H1 (cell line): ENCODE measurements around the gene VWA3B. TPM values are rescaled to one million over a fixed set of nuclear protein-coding genes. Genes with fewer than 3 reads are reported as not detected.

Experiments used
- CTCF ChIA-PET: fragments of 300-600 bp; sonication (Branson Sonifier 250); formaldehyde crosslinking; loops from one replicate; lab custom pipeline; 2021; ENCODE audit not compliant: partially characterized antibody; lab: Charles Lee
- POLR2A ChIA-PET: fragments of 300-600 bp; sonication (Branson Sonifier 250); formaldehyde crosslinking; loops from one replicate; lab custom pipeline; 2021; ENCODE audit warnings: inconsistent platforms; ENCODE audit not compliant: partially characterized antibody; lab: Charles Lee
- DNase-seq, 2 experiments: peaks; one replicate each; pipeline versions ENCODE4 v3.0.0 to v3.0.0-alpha.2; 2010 to 2022; ENCODE audit warnings: low spot score in 2 of 2, low read depth in 1 of 2, mixed read lengths in 1 of 2
- FAIRE-seq: peaks from 2 replicates; lab custom pipeline; 2011; peaks lifted over from hg19 to GRCh38; lab: Jason Lieb, UNC
- H2AFZ ChIP-seq: 2 replicates; pipeline ENCODE4 v1.8.1; 2012; ENCODE audit warnings: low read length, inconsistent platforms
- H2AK5ac ChIP-seq: 2 replicates; pipeline ENCODE4 v1.6.1; 2013; ENCODE audit warnings: low read depth, low read length
- H2BK120ac ChIP-seq: replicated peaks from 2 replicates; pipeline ENCODE3; 2013; ENCODE audit warnings: low read depth, low read length, inconsistent platforms
- H2BK12ac ChIP-seq: 2 replicates; pipeline ENCODE4 v1.6.1; 2013; ENCODE audit warnings: low read depth, low read length
- H2BK15ac ChIP-seq: 2 replicates; pipeline ENCODE4 v1.6.1; 2013; ENCODE audit warnings: low read length
- H2BK20ac ChIP-seq: 2 replicates; pipeline ENCODE4 v1.6.1; 2013; ENCODE audit warnings: low read length
- H2BK5ac ChIP-seq: 2 replicates; pipeline ENCODE4 v1.6.1; 2013; ENCODE audit warnings: low read depth, low read length
- H3K14ac ChIP-seq: 2 replicates; pipeline ENCODE4 v1.6.1; 2013; ENCODE audit warnings: inconsistent platforms; ENCODE audit not compliant: insufficient read length
- H3K18ac ChIP-seq: 2 replicates; pipeline ENCODE4 v1.6.1; 2013; ENCODE audit warnings: low read length; ENCODE audit errors: extremely low read depth
- H3K23ac ChIP-seq: 2 replicates; pipeline ENCODE4 v1.6.1; 2013; ENCODE audit warnings: inconsistent platforms; ENCODE audit not compliant: insufficient read length
- H3K23me2 ChIP-seq: 2 replicates; pipeline ENCODE4 v1.6.1; 2013; ENCODE audit warnings: low read depth, low read length
- H3K27ac ChIP-seq: 2 replicates; pipeline ENCODE4 v1.6.1; 2011; ENCODE audit warnings: low read depth, low read length, inconsistent platforms
- H3K27me3 ChIP-seq, 4 experiments: replicated peaks in 1 of 4; 1 replicate in 1 of 4; 2 replicates in 3 of 4; pipeline versions ENCODE4 v1.6.1 to v1.8.1; 2011 to 2013; ENCODE audit warnings: low read length in 3 of 4, mild to moderate bottlenecking in 3 of 4, inconsistent platforms in 2 of 4, mixed read lengths in 2 of 4, moderate library complexity in 1 of 4; ENCODE audit not compliant: control insufficient read depth in 3 of 4, insufficient read depth in 3 of 4; ENCODE audit errors: extremely low read depth in 1 of 4
- H3K36me3 ChIP-seq, 4 experiments: 2 replicates each; pipeline versions ENCODE4 v1.6.1 to v1.8.1; 2011 to 2013; ENCODE audit warnings: mild to moderate bottlenecking in 4 of 4, low read length in 3 of 4, moderate library complexity in 2 of 4, control low read depth in 1 of 4, inconsistent platforms in 1 of 4; ENCODE audit not compliant: insufficient read depth in 4 of 4, control insufficient read depth in 2 of 4
- H3K4ac ChIP-seq: replicated peaks from 2 replicates; pipeline ENCODE3; 2013; ENCODE audit warnings: low read length, low read depth, mixed read lengths, inconsistent platforms; ENCODE audit not compliant: insufficient read length
- H3K4me1 ChIP-seq, 4 experiments: replicated peaks in 1 of 4; 1 replicate in 1 of 4; 2 replicates in 3 of 4; pipeline versions ENCODE4 v1.6.1 to v1.8.1; 2011 to 2013; ENCODE audit warnings: low read length in 3 of 4, inconsistent platforms in 2 of 4, mixed read lengths in 1 of 4; ENCODE audit not compliant: insufficient read depth in 4 of 4, control insufficient read depth in 3 of 4
- H3K4me2 ChIP-seq, 2 experiments: 2 replicates each; pipeline versions ENCODE4 v1.6.1 to v1.8.1; 2011 to 2013; ENCODE audit warnings: low read depth in 2 of 2, low read length in 2 of 2, control low read depth in 1 of 2, inconsistent platforms in 1 of 2, mild to moderate bottlenecking in 1 of 2; ENCODE audit not compliant: insufficient read depth in 1 of 2
- H3K4me3 ChIP-seq, 4 experiments: fragments of 200-600, 300-600 bp in 1 of 4; sonication (generic), shearing (Covaris generic), sonication (Bioruptor Twin) in 1 of 4; 2 replicates each; pipeline versions ENCODE4 v1.5.1 to v1.8.1; 2011 to 2016; ENCODE audit warnings: low read length in 4 of 4, low read depth in 3 of 4, control low read depth in 2 of 4, inconsistent platforms in 2 of 4, mild to moderate bottlenecking in 2 of 4, mixed read lengths in 1 of 4, moderate library complexity in 1 of 4; ENCODE audit not compliant: insufficient read depth in 2 of 4; ENCODE audit errors: extremely low read depth in 1 of 4
- H3K56ac ChIP-seq: replicated peaks from 2 replicates; pipeline ENCODE3; 2013; ENCODE audit warnings: low read depth, mild to moderate bottlenecking, mixed read lengths, low read length, inconsistent platforms; ENCODE audit not compliant: insufficient read length
- H3K79me1 ChIP-seq: 2 replicates; pipeline ENCODE4 v1.6.1; 2013; ENCODE audit warnings: low read depth, low read length, control low read depth
- H3K79me2 ChIP-seq, 2 experiments: 2 replicates each; pipeline versions ENCODE4 v1.6.1 to v1.8.1; 2012 to 2013; ENCODE audit warnings: low read length in 2 of 2, mild to moderate bottlenecking in 2 of 2, inconsistent platforms in 1 of 2; ENCODE audit not compliant: insufficient read depth in 2 of 2, control insufficient read depth in 1 of 2
- H3K9ac ChIP-seq, 4 experiments: replicated peaks in 1 of 4; 1 replicate in 1 of 4; 2 replicates in 3 of 4; pipeline versions ENCODE4 v1.6.1 to v1.8.1; 2011 to 2013; ENCODE audit warnings: low read depth in 3 of 4, low read length in 3 of 4, control low read depth in 2 of 4, mild to moderate bottlenecking in 2 of 4, moderate library complexity in 2 of 4, inconsistent platforms in 1 of 4; ENCODE audit errors: extremely low read depth in 1 of 4
- H3K9me3 ChIP-seq, 2 experiments: 2 replicates each; pipeline versions ENCODE4 v1.6.1 to v1.8.1; 2012 to 2013; ENCODE audit warnings: mild to moderate bottlenecking in 2 of 2, moderate library complexity in 2 of 2, control low read depth in 1 of 2, inconsistent platforms in 1 of 2, low read depth in 1 of 2, low read length in 1 of 2, mixed read lengths in 1 of 2; ENCODE audit not compliant: insufficient read depth in 2 of 2
- H4K20me1 ChIP-seq, 2 experiments: replicated peaks in 1 of 2; 2 replicates each; pipeline versions ENCODE3 to v1.8.1; 2011 to 2013; ENCODE audit warnings: inconsistent platforms in 2 of 2, low read length in 2 of 2, mild to moderate bottlenecking in 1 of 2; ENCODE audit not compliant: insufficient read depth in 2 of 2, control insufficient read depth in 1 of 2
- H4K5ac ChIP-seq: 2 replicates; pipeline ENCODE4 v1.6.1; 2013; ENCODE audit warnings: low read length, low read depth, mixed read lengths, inconsistent platforms; ENCODE audit not compliant: insufficient read length
- H4K8ac ChIP-seq: 2 replicates; pipeline ENCODE4 v1.8.0; 2013; ENCODE audit warnings: mild to moderate bottlenecking, moderate library complexity, low read length, inconsistent platforms; ENCODE audit not compliant: insufficient read depth; ENCODE audit errors: extremely low read depth
- H4K91ac ChIP-seq: replicated peaks from 2 replicates; pipeline ENCODE3; 2013; ENCODE audit warnings: low read length, mixed read lengths, inconsistent platforms; ENCODE audit not compliant: insufficient read length
- BACH1 ChIP-seq: IDR thresholded peaks from 2 replicates; pipeline ENCODE4 v1.6.1; 2012; ENCODE audit warnings: low read length, improper control_type of control experiment
- BCL11A ChIP-seq, 2 experiments: IDR thresholded peaks; one replicate each; pipeline ENCODE4 v1.6.1; 2011; ENCODE audit warnings: low read depth in 2 of 2, low read length in 2 of 2, mild to moderate bottlenecking in 2 of 2
- CBX5 ChIP-seq: fragments of 300-800, 300-1000 bp; sonication (generic); IDR thresholded peaks from 2 replicates; pipeline ENCODE4 v1.7.1; 2016; ENCODE audit warnings: antibody characterized with exemption, low read length, low read depth
- EGR1 ChIP-seq: IDR thresholded peaks from 2 replicates; pipeline ENCODE4 v1.6.1; 2011; ENCODE audit warnings: low read depth, low read length, borderline replicate concordance
- JUND ChIP-seq: IDR thresholded peaks from 2 replicates; pipeline ENCODE4 v1.6.1; 2011; ENCODE audit warnings: mild to moderate bottlenecking, improper control_type of control experiment, low read length
- KDM4A ChIP-seq: IDR thresholded peaks from one replicate; pipeline ENCODE4 v1.7.1; 2012; ENCODE audit warnings: low read depth, mild to moderate bottlenecking, moderate library complexity, low read length, inconsistent platforms; ENCODE audit not compliant: severe bottlenecking
- POU5F1 ChIP-seq: IDR thresholded peaks from 2 replicates; pipeline ENCODE4 v1.6.1; 2011; ENCODE audit warnings: low read depth, mild to moderate bottlenecking, low read length, moderate library complexity
- RFX5 ChIP-seq: IDR thresholded peaks from 2 replicates; pipeline ENCODE4 v1.6.1; 2011; ENCODE audit warnings: low read depth, low read length, improper control_type of control experiment, borderline replicate concordance
- RNF2 ChIP-seq: fragments of 200-900, 300-1000 bp; sonication (generic); IDR thresholded peaks from 2 replicates; pipeline ENCODE4 v1.7.1; 2016; ENCODE audit warnings: borderline replicate concordance, low read depth, mild to moderate bottlenecking, antibody characterized with exemption, low read length; ENCODE audit not compliant: poor library complexity, severe bottlenecking; ENCODE audit errors: missing control alignments
- SAP30 ChIP-seq: fragments of 300-600 bp; sonication (generic); IDR thresholded peaks from 2 replicates; pipeline ENCODE4 v1.7.1; 2012; ENCODE audit warnings: low read length, moderate library complexity, mild to moderate bottlenecking, inconsistent platforms; ENCODE audit not compliant: insufficient read depth, insufficient replicate concordance
- SIN3A ChIP-seq, 2 experiments: IDR thresholded peaks in 1 of 2; conservative IDR thresholded peaks in 1 of 2; 2 replicates each; pipeline ENCODE4 v1.6.1; 2011 to 2012; ENCODE audit warnings: low read length in 2 of 2, improper control_type of control experiment in 1 of 2, low read depth in 1 of 2, mild to moderate bottlenecking in 1 of 2
- SIRT6 ChIP-seq: IDR thresholded peaks from one replicate; pipeline ENCODE4 v1.7.1; 2012; ENCODE audit warnings: low read length, inconsistent platforms
- SIX5 ChIP-seq: IDR thresholded peaks from 2 replicates; pipeline ENCODE4 v1.6.1; 2011; ENCODE audit warnings: mild to moderate bottlenecking, low read depth, low read length
- SRF ChIP-seq: IDR thresholded peaks from 2 replicates; pipeline ENCODE4 v1.6.1; 2011; ENCODE audit warnings: mild to moderate bottlenecking, low read depth, low read length, moderate library complexity
- TCF12 ChIP-seq: IDR thresholded peaks from 2 replicates; pipeline ENCODE4 v1.6.1; 2011; ENCODE audit warnings: low read depth, mild to moderate bottlenecking, low read length
- WGBS, 2 experiments: shearing (Covaris generic) in 1 of 2; methylation state at CpG; one replicate each; pipeline versions ENCODE4 v1.1.6 to v1.1.7; 2013 to 2015; ENCODE audit warnings: low lambda C conversion rate in 2 of 2, mixed read lengths in 2 of 2, inconsistent platforms in 1 of 2, low coverage in 1 of 2, missing lambda C conversion rate in 1 of 2; ENCODE audit not compliant: insufficient replicate concordance in 2 of 2, insufficient coverage in 1 of 2, insufficient read length in 1 of 2; ENCODE audit errors: extremely low coverage in 1 of 2, missing lambda C conversion rate in 1 of 2; 5-methylcytosine and 5-hydroxymethylcytosine counted together
- polyA plus RNA-seq, 7 experiments: library from polyadenylated mRNA; depleted of rRNA in 3 of 7; stranded (reverse) in 5 of 7; unstranded in 2 of 7; fragments of >200 nt in 5 of 7; fragments of 200-250 nt in 2 of 7; gene quantifications; 1 replicate in 5 of 7; 2 replicates in 1 of 7; 4 replicates in 1 of 7; pipeline versions ENCODE4 v1.2.1 to v1.2.3, GENCODE V29; 2011 to 2013; ENCODE audit warnings: missing spikeins in 2 of 7, mixed read lengths in 2 of 7
- total RNA-seq: library from RNA; stranded (reverse); fragmentation: NEBNext Ultra II Directional; extraction: Animal tissue kit (Norgen Biotek cat#: 25700); gene quantifications from 2 replicates; pipeline ENCODE4 v1.2.1, GENCODE V29; 2021

VWA3B gene
- total and polyA plus RNA-seq, 2 of the 8 experiments (the other 6 are each of a cell fraction or from before 2014, with no cell fraction given) = not detected

DNA sequence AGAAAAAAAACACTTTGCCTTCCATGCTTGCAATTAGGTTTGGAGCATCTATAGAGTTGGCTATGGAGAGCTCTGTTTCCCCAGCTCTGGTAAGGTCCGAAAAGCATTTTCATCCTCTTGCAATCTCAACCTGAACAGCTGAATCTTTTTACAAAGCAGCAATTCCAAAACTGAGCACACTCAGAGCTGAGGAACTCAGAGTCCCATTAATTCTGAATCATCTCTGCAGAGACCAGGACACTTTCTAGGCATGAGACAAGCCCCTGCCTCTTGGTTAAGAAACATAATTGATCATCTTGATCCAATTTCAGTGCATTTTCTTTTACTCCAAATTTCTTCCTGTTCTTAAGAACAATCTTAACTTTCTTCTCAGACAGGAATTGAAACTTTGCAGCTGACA lies 263.4 kb downstream of the VWA3B start:
- Histone ChIP-seq H2AK5ac (no peak overlapping the region), H4K20me1 (peaks cover 6% of the 10 kb centered on the region in 2 experiments), H2BK120ac (no peak overlapping the region), H4K91ac (no peak overlapping the region), H3K23ac (no peak overlapping the region), H3K4me3 (no peak overlapping the region), H3K56ac (no peak overlapping the region), H4K5ac (no peak overlapping the region), H2AFZ (no peak overlapping the region), H3K36me3 (no peaks in the 10 kb centered on the region), H3K79me1 (no peaks in the 10 kb centered on the region), H3K27ac (no peak overlapping the region), H2BK15ac (no peak overlapping the region), H3K4ac (no peak overlapping the region), H3K9ac (no peak overlapping the region), H3K4me2 (no peak overlapping the region), H3K23me2 (peaks cover 10% of the 10 kb centered on the region; the same call in 1 of the 2 replicates), H4K8ac (no peak overlapping the region), H3K18ac (no peak overlapping the region), H3K4me1 (peaks cover 0 to 12% (median 5%) of the 10 kb centered on the region in 4 experiments; a peak in 6 of 7 replicates), H3K9me3 (peaks cover 3 to 8% of the 10 kb centered on the region in 2 experiments; a peak in 3 of 4 replicates), H3K14ac (no peak overlapping the region), H2BK5ac (no peak overlapping the region), H3K79me2 (no peaks in the 10 kb centered on the region), H3K27me3 (peaks cover 34 to 46% (median 42%) of the 10 kb centered on the region in 4 experiments), H2BK20ac (no peak overlapping the region), H2BK12ac (no peak overlapping the region)
- 88% methylated on average over 1 of the region's 1 CpG; no CpG with 5 or more reads in 1 of the 2 experiments for WGBS, 2 experiments
- ChIA-PET CTCF (interaction anchor here (1.0 to 1.4 kb wide), 2 partner anchors 39 to 81 kb away, joined by 3 to 5 read pairs; no protein-coding TSS in a partner anchor), POLR2A (no interaction called here)
- no peak for FAIRE-seq
- DNase-seq = no peak
- TF ChIP-seq KDM4A = no peak
- no peak for TF ChIP-seq BACH1
- no peak for TF ChIP-seq RNF2
- no peak for TF ChIP-seq SRF
- TF ChIP-seq SAP30 = no peak
- TF ChIP-seq SIN3A (conservative IDR thresholded peaks at IDR 0.05 in 1 of 2, IDR thresholded peaks at IDR 0.05 in 1 of 2; ENCODE audit: low read depth in 1 of 2, low read length in 2 of 2) = no peak
- TF ChIP-seq SIRT6 = no peak
- TF ChIP-seq SIX5 = no peak
- TF ChIP-seq POU5F1 = no peak
- no peak for TF ChIP-seq CBX5
- no peak for TF ChIP-seq TCF12
- TF ChIP-seq JUND = no peak
- no peak for TF ChIP-seq BCL11A (IDR thresholded peaks at IDR 0.05; ENCODE audit: low read depth in 2 of 2, low read length in 2 of 2)
- no peak for TF ChIP-seq RFX5
- TF ChIP-seq EGR1 = no peak
